Cerebellar cortex (tissue), 1 donor: ENCODE measurements around the gene PPP1R12B.
"Not testable (repeated sequence)": the region's sequence is repeated elsewhere in the genome, so short reads cannot be mapped to it uniquely, and the experiment has no call there.

Experiments used
- DNase-seq: peaks from one replicate; pipeline ENCODE4 v3.0.0-alpha.2; 2015; ENCODE audit warnings: low spot score

PPP1R12B gene

GRCh38 chr1:202439308-202439707, 90.8 kb downstream of the PPP1R12B start:
- no peak for DNase-seq

GRCh38 chr1:202448140-202448539, 99.6 kb downstream of the PPP1R12B start:
- not testable (repeated sequence) for DNase-seq

- not testable (repeated sequence) for DNase-seq
Measured at GRCh38 chr1:202451641-202452040, 103.1 kb downstream of the PPP1R12B start.

GRCh38 chr1:202452508-202452907, 104.0 kb downstream of the PPP1R12B start:
- no peak for DNase-seq

- not testable (repeated sequence) for DNase-seq
Measured at GRCh38 chr1:202456372-202457169, 108.1 kb downstream of the PPP1R12B start.

- DNase-seq: not testable (repeated sequence)
Measured at GRCh38 chr1:202458651-202459050, 110.2 kb downstream of the PPP1R12B start.

GRCh38 chr1:202459470-202460142, 111.1 kb downstream of the PPP1R12B start:
- peak; percentile 62 for DNase-seq

GRCh38 chr1:202460143-202460495, 111.6 kb downstream of the PPP1R12B start:
- not testable (repeated sequence) for DNase-seq

GRCh38 chr1:202462342-202463076, 114.0 kb downstream of the PPP1R12B start:
- no peak for DNase-seq

GRCh38 chr1:202464153-202464742, 115.7 kb downstream of the PPP1R12B start:
- peak; percentile 64 for DNase-seq

- not testable (repeated sequence) for DNase-seq
Measured at GRCh38 chr1:202465644-202466270, 117.3 kb downstream of the PPP1R12B start.

- not testable (repeated sequence) for DNase-seq
Measured at GRCh38 chr1:202466339-202466738, 117.8 kb downstream of the PPP1R12B start.

- DNase-seq: not testable (repeated sequence)
Measured at GRCh38 chr1:202467381-202467780, 118.9 kb downstream of the PPP1R12B start.

- not testable (repeated sequence) for DNase-seq
Measured at GRCh38 chr1:202468695-202469094, 120.2 kb downstream of the PPP1R12B start.

GRCh38 chr1:202469123-202469522, 120.6 kb downstream of the PPP1R12B start:
- DNase-seq: not testable (repeated sequence)

- DNase-seq: no peak
Measured at GRCh38 chr1:202471246-202471645, 122.7 kb downstream of the PPP1R12B start.

- not testable (repeated sequence) for DNase-seq
Measured at GRCh38 chr1:202472347-202473124, 124.0 kb downstream of the PPP1R12B start.

- DNase-seq: not testable (repeated sequence)
Measured at GRCh38 chr1:202473266-202474045, 125.0 kb downstream of the PPP1R12B start.

GRCh38 chr1:202479661-202480060, 131.2 kb downstream of the PPP1R12B start:
- not testable (repeated sequence) for DNase-seq

GRCh38 chr1:202480640-202481039, 132.1 kb downstream of the PPP1R12B start:
- DNase-seq: not testable (repeated sequence)
